ENCODE data around the gene GATD1. TPM values are rescaled to one million over a fixed set of nuclear protein-coding genes. Genes with fewer than 3 reads are reported as not detected.

The GATD1 gene
- polyA plus RNA-seq, 4 donors = 55.3 to 115 (median 84.8) TPM

GRCh38 chr11:719214-720016 is 57.9 kb downstream of the GATD1 start:
- DNase-seq (ENCODE audit: low read depth in 4 of 4, low spot score in 2 of 4) = no peak

Other genes with a start within 250 kb of the GATD1 start
- 10 to 100 TPM; 41.2 to 57.3 (median 51.9) TPM for gene HRAS, start 241.9 kb downstream of the GATD1 start, polyA plus RNA-seq (ENCODE audit: insufficient read length in 4 of 4)
- 1 to 10 TPM; 2.8 to 6.1 (median 5.1) TPM for gene LRRC56, start 240.0 kb downstream of the GATD1 start, polyA plus RNA-seq (ENCODE audit: insufficient read length in 4 of 4)
- 1 to 10 TPM; 3.0 to 7.3 (median 4.7) TPM for gene LMNTD2, start 216.7 kb downstream of the GATD1 start, polyA plus RNA-seq (ENCODE audit: insufficient read length in 4 of 4)
- 10 to 100 TPM; 36.8 to 71.6 (median 58.8) TPM for gene RASSF7, start 216.5 kb downstream of the GATD1 start, polyA plus RNA-seq (ENCODE audit: insufficient read length in 4 of 4)
- gene PHRF1, start 201.0 kb downstream of the GATD1 start, polyA plus RNA-seq (ENCODE audit: insufficient read length in 4 of 4) = 10 to 100 TPM; 18.3 to 33.3 (median 26.8) TPM
- gene IRF7, start 161.5 kb downstream of the GATD1 start, polyA plus RNA-seq (ENCODE audit: insufficient read length in 4 of 4) = 10 to 100 TPM in 3 of 4 donors, 1 to 10 TPM in 1; 5.4 to 15.4 (median 12.5) TPM
- 10 to 100 TPM; 24.9 to 49.2 (median 41.9) TPM for gene CDHR5, start 152.5 kb downstream of the GATD1 start, polyA plus RNA-seq (ENCODE audit: insufficient read length in 4 of 4)
- gene SCT, start 150.3 kb downstream of the GATD1 start, polyA plus RNA-seq (ENCODE audit: insufficient read length in 4 of 4) = 1 to 10 TPM in 3 of 4 donors, under 1 TPM in 1; 0.92 to 4.1 (median 2.2) TPM
- gene DRD4, start 140.2 kb downstream of the GATD1 start, polyA plus RNA-seq (ENCODE audit: insufficient read length in 4 of 4) = 1 to 10 TPM; 1.8 to 5.2 (median 4.7) TPM
- 10 to 100 TPM; 44.7 to 57.7 (median 51.1) TPM for gene DEAF1, start 82.3 kb downstream of the GATD1 start, polyA plus RNA-seq (ENCODE audit: insufficient read length in 4 of 4)
- 10 to 100 TPM; 36.1 to 56.7 (median 46.3) TPM for gene TMEM80, start 81.7 kb downstream of the GATD1 start, polyA plus RNA-seq (ENCODE audit: insufficient read length in 4 of 4)
- gene EPS8L2, start 71.3 kb downstream of the GATD1 start, polyA plus RNA-seq (ENCODE audit: insufficient read length in 4 of 4) = 100 to 1,000 TPM; 104 to 161 (median 139) TPM
- gene TALDO1, start 30.0 kb downstream of the GATD1 start, polyA plus RNA-seq (ENCODE audit: insufficient read length in 4 of 4) = 100 to 1,000 TPM; 123 to 164 (median 136) TPM
- 1 to 10 TPM in 2 of 4 donors, under 1 TPM in 2; 0.28 to 1.3 (median 0.99) TPM for gene CEND1, start 12.6 kb upstream of the GATD1 start, polyA plus RNA-seq (ENCODE audit: insufficient read length in 4 of 4)
- 10 to 100 TPM; 13.1 to 24.3 (median 18.6) TPM for gene SLC25A22, start 20.8 kb upstream of the GATD1 start, polyA plus RNA-seq (ENCODE audit: insufficient read length in 4 of 4)
- 10 to 100 TPM in 3 of 4 donors, 1 to 10 TPM in 1; 6.7 to 17.8 (median 12.9) TPM for gene PIDD1, start 27.7 kb upstream of the GATD1 start, polyA plus RNA-seq (ENCODE audit: insufficient read length in 4 of 4)
- 1,000 to 10,000 TPM in 3 of 4 donors, 100 to 1,000 TPM in 1; 903 to 1,462 (median 1,115) TPM for gene RPLP2, start 32.5 kb upstream of the GATD1 start, polyA plus RNA-seq (ENCODE audit: insufficient read length in 4 of 4)
- gene PNPLA2, start 41.4 kb upstream of the GATD1 start, polyA plus RNA-seq (ENCODE audit: insufficient read length in 4 of 4) = 10 to 100 TPM; 38.2 to 87.6 (median 68.0) TPM
- gene CRACR2B, start 50.4 kb upstream of the GATD1 start, polyA plus RNA-seq (ENCODE audit: insufficient read length in 4 of 4) = 10 to 100 TPM in 3 of 4 donors, 1 to 10 TPM in 1; 9.8 to 20.8 (median 17.2) TPM
- 100 to 1,000 TPM; 192 to 238 (median 217) TPM for gene CD151, start 55.5 kb upstream of the GATD1 start, polyA plus RNA-seq (ENCODE audit: insufficient read length in 4 of 4)
- gene POLR2L, start 65.0 kb upstream of the GATD1 start, polyA plus RNA-seq (ENCODE audit: insufficient read length in 4 of 4) = 100 to 1,000 TPM in 2 of 4 donors, 10 to 100 TPM in 2; 84.8 to 149 (median 111) TPM
- 10 to 100 TPM; 65.9 to 94.9 (median 76.6) TPM for gene TSPAN4, start 65.4 kb upstream of the GATD1 start, polyA plus RNA-seq (ENCODE audit: insufficient read length in 4 of 4)
- 100 to 1,000 TPM; 108 to 134 (median 117) TPM for gene CHID1, start 133.3 kb upstream of the GATD1 start, polyA plus RNA-seq (ENCODE audit: insufficient read length in 4 of 4)
- gene AP2A2, start 148.4 kb upstream of the GATD1 start, polyA plus RNA-seq (ENCODE audit: insufficient read length in 4 of 4) = 100 to 1,000 TPM in 2 of 4 donors, 10 to 100 TPM in 2; 95.7 to 134 (median 108) TPM

Data from left renal cortex interstitium (tissue), 4 donors.